Measurements from ENCODE around the gene USP22.
"Not testable (repeated sequence)": the region's sequence is repeated elsewhere in the genome, so short reads cannot be mapped to it uniquely, and the experiment has no call there.

Gene USP22

DNA sequence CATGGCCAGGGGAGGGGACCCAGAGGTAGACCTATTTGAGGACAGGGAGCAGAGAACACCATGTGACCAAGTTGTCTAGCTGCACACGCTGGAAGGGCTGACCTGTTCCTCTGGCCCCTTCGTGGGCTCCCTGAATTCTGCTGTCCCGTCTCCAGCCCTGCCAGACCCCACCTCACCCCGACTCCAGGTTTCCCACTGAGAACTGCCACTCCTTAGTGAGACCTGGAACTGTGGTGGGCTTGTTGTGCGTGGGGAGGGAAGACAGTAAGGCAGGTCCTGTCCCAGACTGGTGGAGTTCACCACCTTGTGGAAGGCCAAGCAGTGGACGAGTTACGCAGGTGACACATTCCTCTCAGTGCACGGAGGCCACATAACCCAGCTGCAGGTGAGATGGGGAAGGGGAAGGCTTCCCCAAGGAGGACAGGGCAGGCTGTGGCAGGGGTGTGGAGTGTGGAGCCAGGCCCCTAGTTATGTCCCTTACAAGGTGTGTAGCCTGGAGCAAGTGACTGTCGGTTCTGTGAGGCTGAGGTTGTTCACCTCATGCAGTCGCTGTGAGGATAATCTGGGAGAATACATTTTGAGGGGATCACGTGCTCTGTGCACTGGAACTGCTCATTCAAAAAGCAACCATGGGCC lies 54.7 kb downstream of the USP22 start:
- no peak for DNase-seq (ENCODE audit: low read depth, low spot score)

GRCh38 chr17:20987511-20987910 lies 55.3 kb downstream of the USP22 start:
- no peak for DNase-seq (ENCODE audit: low read depth, low spot score)

DNA sequence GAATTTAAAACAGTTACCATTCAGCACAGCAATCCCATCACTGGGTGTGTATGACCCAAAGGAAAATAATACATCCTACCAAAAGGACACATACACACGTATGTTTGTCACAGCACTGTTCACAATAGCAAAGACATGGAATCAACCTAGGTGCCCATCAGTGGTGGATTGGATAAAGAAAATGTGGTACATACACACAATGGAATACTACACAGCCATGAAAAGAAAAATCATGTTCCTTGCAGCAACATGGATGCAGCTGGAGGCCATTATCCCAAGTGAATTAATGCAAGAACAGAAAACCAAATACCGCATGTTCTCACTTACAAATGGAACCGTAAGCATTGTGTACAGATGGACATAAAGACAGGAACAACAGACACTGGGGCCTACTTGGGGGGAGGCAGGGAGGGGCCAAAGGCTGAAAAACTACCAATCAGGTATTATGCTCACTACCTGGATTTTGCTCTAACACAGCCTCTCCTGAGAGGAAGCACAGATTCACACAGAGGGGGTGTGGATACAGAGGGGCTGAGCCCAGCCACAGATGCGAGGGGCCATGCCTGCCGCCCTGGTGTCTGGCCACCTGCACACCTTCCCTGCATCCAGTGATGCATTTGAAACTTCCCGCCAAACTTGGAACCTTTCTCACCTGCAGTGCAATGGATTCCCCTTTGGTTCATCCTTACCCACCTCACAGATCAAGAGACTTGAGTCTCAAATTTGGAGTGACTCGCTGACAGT lies 55.9 kb downstream of the USP22 start:
- DNase-seq (ENCODE audit: low read depth, low spot score) = no peak

DNA sequence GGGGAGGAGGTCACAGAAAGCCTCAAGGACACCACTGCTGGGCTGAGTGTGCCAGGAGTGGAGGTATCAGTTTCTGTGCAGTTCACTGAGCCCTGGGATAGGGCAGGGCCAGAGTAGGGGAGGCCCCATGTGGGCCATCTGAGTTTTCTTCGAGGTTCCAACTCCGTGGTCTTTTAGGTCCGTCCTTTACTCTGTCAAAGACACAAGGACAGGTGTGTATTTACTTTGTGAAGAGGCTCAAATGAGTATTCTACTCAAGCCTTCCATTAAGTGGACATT lies 59.5 kb downstream of the USP22 start:
- no peak for DNase-seq (ENCODE audit: low read depth, low spot score)

GRCh38 chr17:20982589-20983358 lies 60.0 kb downstream of the USP22 start:
- DNase-seq (ENCODE audit: low read depth, low spot score) = no peak

- no peak for DNase-seq (ENCODE audit: low read depth, low spot score)
Measured at GRCh38 chr17:20981046-20981920, 61.5 kb downstream of the USP22 start.

DNA sequence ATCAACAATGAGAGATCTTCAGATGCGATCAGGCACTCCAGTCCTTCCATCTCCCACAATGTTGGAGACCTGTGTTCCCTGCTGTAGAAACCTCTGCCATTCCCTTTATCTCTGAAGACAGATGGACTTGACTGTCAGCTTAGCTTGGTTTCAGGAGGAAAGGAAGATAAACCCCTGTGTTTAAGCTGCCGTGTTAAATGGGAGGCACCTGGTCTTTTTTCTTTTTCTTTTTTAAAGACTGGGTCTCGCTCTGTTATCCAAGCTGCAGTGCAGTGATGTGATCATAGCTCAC lies 63.1 kb downstream of the USP22 start:
- DNase-seq (ENCODE audit: low read depth, low spot score) = no peak

DNA sequence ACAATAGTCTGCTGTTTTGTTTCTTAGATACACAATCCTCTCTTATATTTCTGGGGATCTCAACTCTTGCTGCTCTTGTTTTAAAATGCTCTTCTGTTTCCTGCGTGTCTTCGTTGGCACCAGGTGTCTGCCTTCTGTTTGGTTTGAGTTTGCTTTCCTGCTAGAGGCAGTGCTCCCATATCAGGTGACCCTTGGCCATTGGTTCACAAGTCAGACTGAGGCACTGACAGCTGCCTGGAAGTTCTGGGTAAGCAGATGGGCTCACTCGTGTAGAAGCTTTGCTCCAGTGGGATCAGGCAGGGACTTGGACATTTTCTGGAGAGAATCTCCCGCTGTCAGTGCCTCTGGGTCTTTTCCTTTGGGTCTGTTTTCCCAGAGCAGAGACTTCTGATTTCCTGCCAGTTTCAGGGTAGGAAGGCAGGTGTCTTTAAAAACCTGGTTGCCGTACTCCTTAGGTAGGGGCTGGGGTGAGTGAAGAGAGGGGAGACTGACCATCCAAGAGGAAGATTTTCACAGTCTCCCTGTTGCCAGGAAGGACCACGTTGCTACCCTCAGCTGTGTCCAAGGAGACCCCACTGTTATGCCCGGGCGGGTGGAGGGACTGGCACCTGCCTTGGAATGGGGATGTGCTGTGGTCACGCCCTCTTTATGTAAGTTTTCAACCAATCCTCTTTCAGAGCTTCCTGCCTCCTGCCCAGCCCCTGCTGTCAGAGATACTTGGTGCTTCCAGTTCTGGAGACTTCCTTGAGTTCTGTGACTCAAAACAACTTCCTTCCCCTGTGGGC lies 63.6 kb downstream of the USP22 start:
- not testable (repeated sequence) for DNase-seq (ENCODE audit: low read depth, low spot score)

GRCh38 chr17:20977609-20978253 lies 65.1 kb downstream of the USP22 start:
- DNase-seq (ENCODE audit: low read depth, low spot score) = not testable (repeated sequence)

DNA sequence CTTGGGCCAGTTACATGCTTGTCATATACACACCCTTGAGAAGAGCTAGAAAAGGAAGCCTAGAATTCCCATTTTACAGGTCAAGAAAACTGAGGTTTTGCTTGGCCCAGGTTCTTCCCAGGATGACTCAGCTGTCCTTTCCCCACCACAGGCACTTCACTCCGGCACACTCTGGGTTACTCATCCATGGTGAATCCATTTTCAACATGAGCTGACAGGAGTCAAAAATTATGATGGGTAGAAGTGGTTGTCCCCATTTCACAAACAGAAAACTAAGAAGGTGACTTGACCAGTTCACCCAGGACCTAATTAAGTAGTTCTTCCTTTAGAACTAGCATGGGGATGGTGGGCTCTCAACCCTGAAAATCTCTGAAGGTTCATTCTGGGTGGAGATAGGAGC lies 67.2 kb downstream of the USP22 start:
- no peak for DNase-seq (ENCODE audit: low read depth, low spot score)

DNA sequence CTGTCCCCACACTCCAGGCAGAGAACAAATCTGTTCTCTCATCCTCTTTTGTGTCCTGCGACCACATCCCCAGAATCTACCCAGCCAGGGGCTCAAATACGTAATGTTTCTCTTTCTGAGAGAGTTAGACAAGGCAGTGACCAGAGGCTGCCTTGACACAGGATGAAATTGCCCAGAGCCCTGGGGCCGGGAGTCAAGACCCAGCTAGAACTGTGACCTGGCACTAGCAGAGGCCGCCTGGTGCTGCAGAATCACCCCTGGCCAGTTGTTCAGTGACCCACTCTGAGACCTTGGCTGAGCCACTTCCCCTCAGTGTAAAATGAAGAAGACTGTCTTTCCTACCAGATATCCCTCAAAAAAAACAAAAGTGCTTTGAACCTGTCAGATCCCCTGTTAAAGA lies 72.5 kb downstream of the USP22 start:
- DNase-seq (ENCODE audit: low read depth, low spot score) = no peak

DNA sequence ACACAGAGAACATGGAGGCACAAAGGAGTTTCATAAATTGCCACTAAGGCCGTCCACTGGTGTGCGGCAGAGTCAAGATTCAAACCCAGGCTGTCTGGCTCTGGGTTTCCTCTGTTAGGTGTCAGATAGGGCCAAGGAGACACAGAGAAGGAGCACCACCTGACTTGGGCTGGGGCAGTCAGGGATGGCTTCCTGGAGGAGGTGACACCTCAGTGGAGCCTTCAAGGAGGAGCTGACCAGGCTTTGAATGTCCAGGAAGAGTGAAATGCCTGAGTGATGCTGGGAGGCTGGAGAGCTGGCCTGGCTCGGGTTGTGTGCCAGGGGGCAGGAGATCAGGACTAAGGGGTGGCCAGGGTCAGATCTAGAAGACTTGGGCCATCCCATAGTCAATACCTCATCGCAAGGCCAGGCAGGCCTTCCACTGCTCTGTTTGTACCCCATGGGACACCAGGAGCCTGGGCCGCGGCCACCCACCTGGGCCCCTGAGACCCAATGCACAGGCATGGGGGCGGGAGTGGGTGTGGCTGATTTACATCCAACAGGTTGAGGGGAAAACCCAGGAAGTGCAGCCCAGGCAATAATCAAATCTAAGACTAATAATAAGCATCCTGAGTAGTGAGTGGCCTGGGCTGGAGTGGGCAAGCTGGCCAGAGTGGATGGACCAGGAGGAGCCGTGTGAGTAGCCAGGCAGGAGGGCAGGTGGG lies 73.7 kb downstream of the USP22 start:
- DNase-seq (ENCODE audit: low read depth, low spot score) = no peak

DNA sequence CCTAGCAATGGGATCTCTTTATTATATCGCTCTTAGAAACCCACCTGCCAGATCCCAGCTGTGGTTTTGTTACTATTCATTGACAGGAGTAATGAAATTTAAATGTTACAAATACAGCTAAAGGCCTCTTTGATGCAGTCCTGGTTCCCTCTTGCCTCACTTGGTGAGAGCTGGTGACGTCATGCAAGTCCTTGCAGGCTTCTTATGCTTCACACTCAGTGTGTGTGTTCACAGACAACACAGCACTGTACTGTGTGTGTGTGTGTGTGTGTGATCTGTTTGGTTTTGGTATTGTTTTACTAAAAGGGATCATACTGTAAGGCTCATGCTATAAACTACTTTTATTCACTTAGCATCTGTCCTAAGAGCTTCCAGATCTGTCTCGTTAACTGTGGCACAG lies 75.0 kb downstream of the USP22 start:
- DNase-seq (ENCODE audit: low read depth, low spot score) = no peak

- no peak for DNase-seq (ENCODE audit: low read depth, low spot score)
Measured at GRCh38 chr17:20966870-20967269, 75.9 kb downstream of the USP22 start.

GRCh38 chr17:20965492-20965891 lies 77.3 kb downstream of the USP22 start:
- DNase-seq (ENCODE audit: low read depth, low spot score) = no peak

GRCh38 chr17:20961586-20961985 lies 81.2 kb downstream of the USP22 start:
- DNase-seq (ENCODE audit: low read depth, low spot score) = no peak

- DNase-seq (ENCODE audit: low read depth, low spot score) = no peak
Measured at GRCh38 chr17:20960871-20961270, 81.9 kb downstream of the USP22 start.

- DNase-seq (ENCODE audit: low read depth, low spot score) = no peak
Measured at GRCh38 chr17:20955427-20956323, 87.1 kb downstream of the USP22 start.

DNA sequence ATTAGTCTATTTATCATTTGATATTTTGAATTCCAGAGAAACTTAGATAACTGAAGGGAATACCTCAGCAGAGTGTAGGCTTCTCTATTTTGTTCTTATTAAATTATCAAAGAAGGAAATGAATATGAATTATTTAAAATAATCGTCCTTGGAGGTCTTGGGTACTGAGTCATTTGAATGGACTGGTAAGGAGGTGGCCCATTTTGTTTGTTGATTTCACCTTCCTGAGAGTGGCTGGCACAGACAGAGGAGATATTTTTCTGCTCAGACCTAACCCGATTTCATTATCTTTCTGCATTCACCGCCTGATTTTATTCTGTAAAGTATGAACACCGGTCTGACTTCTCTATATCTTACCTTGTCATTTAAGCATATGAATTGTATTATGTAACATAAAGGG lies 88.0 kb downstream of the USP22 start:
- DNase-seq (ENCODE audit: low read depth, low spot score) = no peak
